ENCODE results near the gene ARID4B. TPM values are rescaled to one million over a fixed set of nuclear protein-coding genes. Genes with fewer than 3 reads are reported as not detected.

ARID4B gene
- total RNA-seq, 1 experiment from 2014 or later, result 16.8 TPM

- no peak overlapping the region for H3K4me2 ChIP-seq (ENCODE audit: low read length)
- no peaks in the 10 kb centered on the region for H4K20me1 ChIP-seq (ENCODE audit: low read length)
- no peak overlapping the region for H3K9ac ChIP-seq (ENCODE audit: low read length)
- H3K27ac ChIP-seq (ENCODE audit: low read length), result no peak overlapping the region
- no peak overlapping the region for H3K4me3 ChIP-seq (ENCODE audit: low read length)
- BruUV-seq (replicated peaks), result no TSS peak
- no peaks in the 10 kb centered on the region for H3K79me2 ChIP-seq (ENCODE audit: low read length)
- H2AFZ ChIP-seq (ENCODE audit: low read length), result no peak overlapping the region
- TF ChIP-seq CTCF (conservative IDR thresholded peaks at IDR 0.05; ENCODE audit: low read depth, low read length), result no peak
- no peak for TF ChIP-seq EZH2 (IDR thresholded peaks at IDR 0.05; ENCODE audit: low read length, unreplicated experiment)
- TF ChIP-seq EZH2phosphoT487 (IDR thresholded peaks at IDR 0.05; ENCODE audit: borderline replicate concordance, low read length), result no peak
- ATAC-seq (no peak), DNase-seq (no peak)
- no peaks in the 10 kb centered on the region for H3K27me3 ChIP-seq (ENCODE audit: low read length)
- no peaks in the 10 kb centered on the region for H3K4me1 ChIP-seq (ENCODE audit: insufficient read depth, low read length)
- CTCF ChIA-PET, result no interaction called here
- no peaks in the 10 kb centered on the region for H3K36me3 ChIP-seq (ENCODE audit: low read depth, low read length)
- POLR2A ChIA-PET (ENCODE audit: unreplicated experiment), result no interaction called here
- H3K9me2 ChIP-seq (replicated peaks; ENCODE audit: low read length), result no peaks in the 10 kb centered on the region
- H3F3A ChIP-seq (ENCODE audit: low read length, unreplicated experiment), result no peaks in the 10 kb centered on the region
- intact Hi-C loops (cut with micrococcal nuclease), result no loop called here
- no peaks in the 10 kb centered on the region for H3K9me3 ChIP-seq (ENCODE audit: low read length)
Measured at GRCh38 chr1:235358899-235359298, 30.9 kb upstream of the ARID4B start.

- no peak overlapping the region for H2AFZ ChIP-seq (ENCODE audit: low read length)
Measured at GRCh38 chr1:235357485-235358373, 29.8 kb upstream of the ARID4B start.

More at GRCh38 chr1:235357485-235358373, 29.8 kb upstream of the ARID4B start:
- no TSS peak for BruUV-seq (replicated peaks)
- Histone ChIP-seq H3F3A (ENCODE audit: low read length, unreplicated experiment) (no peaks in the 10 kb centered on the region), H3K9me3 (ENCODE audit: low read length) (no peaks in the 10 kb centered on the region), H3K9ac (ENCODE audit: low read length) (no peak overlapping the region), H3K36me3 (ENCODE audit: low read depth, low read length) (no peaks in the 10 kb centered on the region), H4K20me1 (ENCODE audit: low read length) (no peaks in the 10 kb centered on the region), H3K9me2 (replicated peaks; ENCODE audit: low read length) (no peaks in the 10 kb centered on the region), H3K4me2 (ENCODE audit: low read length) (no peak overlapping the region), H3K4me1 (ENCODE audit: insufficient read depth, low read length) (no peaks in the 10 kb centered on the region), H3K4me3 (ENCODE audit: low read length) (no peak overlapping the region), H3K79me2 (ENCODE audit: low read length) (no peaks in the 10 kb centered on the region), H3K27me3 (ENCODE audit: low read length) (no peaks in the 10 kb centered on the region), H3K27ac (ENCODE audit: low read length) (no peak overlapping the region)
- ChIA-PET CTCF (no interaction called here), POLR2A (ENCODE audit: unreplicated experiment) (interaction anchor here (0.6 kb wide), 1 partner anchor 81 kb away, joined by 3 read pairs; no protein-coding TSS in a partner anchor)
- DNase-seq (no peak), ATAC-seq (no peak)
- TF ChIP-seq EZH2phosphoT487 (IDR thresholded peaks at IDR 0.05; ENCODE audit: borderline replicate concordance, low read length) (no peak), CTCF (conservative IDR thresholded peaks at IDR 0.05; ENCODE audit: low read depth, low read length) (no peak), EZH2 (IDR thresholded peaks at IDR 0.05; ENCODE audit: low read length, unreplicated experiment) (no peak)
- intact Hi-C loops (cut with micrococcal nuclease), result no loop called here
